Germinal center (tissue), 1 donor: Measurements from ENCODE around the gene PDSS2.
"Not testable (repeated sequence)": the region's sequence is repeated elsewhere in the genome, so short reads cannot be mapped to it uniquely, and the experiment has no call there.

Source experiments
- DNase-seq: peaks from one replicate; pipeline ENCODE4 v3.0.0; 2012; ENCODE audit warnings: mixed read lengths, low spot score

PDSS2 gene

GRCh38 chr6:107216197-107216933 lies 243.0 kb downstream of the PDSS2 start:
- DNase-seq: no peak

GRCh38 chr6:107215334-107215733 lies 244.0 kb downstream of the PDSS2 start:
- no peak for DNase-seq

- DNase-seq: no peak
Measured at GRCh38 chr6:107214655-107215054, 244.7 kb downstream of the PDSS2 start.

DNA sequence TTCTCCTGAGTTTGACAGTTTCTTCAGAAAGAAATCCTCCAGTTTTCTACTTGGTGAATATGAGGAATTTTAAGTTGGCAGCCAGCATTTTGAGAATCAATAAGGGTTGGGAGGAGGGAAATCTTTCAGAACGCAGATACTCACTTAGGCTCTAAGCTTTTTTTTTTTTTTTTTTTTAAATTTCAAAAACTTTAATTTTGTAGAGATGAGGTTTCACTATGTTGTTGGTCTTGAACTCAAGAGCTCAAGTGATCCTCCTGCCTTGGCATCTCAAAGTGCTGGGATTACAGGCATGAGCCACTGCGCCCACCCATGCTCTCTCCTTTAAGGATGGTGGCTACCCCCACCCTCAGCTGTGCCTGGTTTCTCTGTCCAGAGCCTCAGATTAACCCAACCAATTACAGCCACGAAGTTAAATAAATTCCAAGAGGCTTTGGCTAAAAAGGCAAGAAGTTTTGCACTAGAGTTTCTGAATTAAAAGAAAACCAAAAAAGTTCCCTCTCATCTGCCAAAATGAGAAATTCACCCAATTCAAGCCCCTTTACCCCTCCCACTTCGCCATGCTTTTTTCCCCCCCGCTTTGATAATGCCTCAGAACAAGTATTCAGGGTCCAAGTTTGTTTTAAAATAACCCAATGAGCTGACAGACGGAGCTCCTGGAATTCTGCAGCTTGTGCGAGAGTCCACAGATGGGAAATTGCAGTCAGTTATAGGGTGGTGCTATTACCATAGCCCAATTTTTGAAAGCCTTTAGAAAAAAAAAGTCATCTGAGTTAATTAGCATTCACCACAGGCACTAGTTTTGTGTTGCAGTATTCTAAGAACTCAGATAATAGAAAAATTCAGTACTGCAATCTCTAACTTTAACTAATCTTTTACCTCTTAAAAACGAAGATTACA lies 249.7 kb downstream of the PDSS2 start:
- DNase-seq: no peak

GRCh38 chr6:107207251-107207873 lies 252.0 kb downstream of the PDSS2 start:
- DNase-seq: no peak

- no peak for DNase-seq
Measured at GRCh38 chr6:107205058-107205998, 254.0 kb downstream of the PDSS2 start.

DNA sequence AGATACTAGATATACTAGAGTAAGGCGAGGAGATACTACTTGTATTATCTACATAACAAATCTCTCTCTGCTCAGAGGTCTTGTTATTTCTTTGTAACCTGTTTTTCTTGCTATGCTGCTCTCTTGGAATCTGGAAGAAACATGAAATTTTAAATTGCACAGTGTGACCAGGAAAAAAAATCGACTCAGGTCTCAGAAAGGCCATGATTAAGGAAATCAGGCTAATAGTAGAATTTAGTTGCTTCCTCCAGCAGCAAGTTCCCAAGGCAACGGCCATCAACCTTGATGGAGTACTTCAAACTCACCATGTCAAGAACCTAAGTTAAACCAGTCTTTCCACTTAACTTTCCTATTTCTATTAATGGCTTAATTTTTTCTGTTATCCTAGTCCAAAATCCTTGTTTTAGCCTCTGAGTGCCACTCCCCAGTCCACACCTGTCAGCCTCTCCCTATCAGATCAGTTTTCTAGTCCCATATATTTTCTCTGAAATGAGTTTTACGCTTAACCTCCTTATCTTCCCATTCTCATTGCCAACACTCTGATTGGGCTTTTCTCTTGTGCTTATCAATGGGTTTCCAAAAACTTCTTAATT lies 256.4 kb downstream of the PDSS2 start:
- no peak for DNase-seq

DNA sequence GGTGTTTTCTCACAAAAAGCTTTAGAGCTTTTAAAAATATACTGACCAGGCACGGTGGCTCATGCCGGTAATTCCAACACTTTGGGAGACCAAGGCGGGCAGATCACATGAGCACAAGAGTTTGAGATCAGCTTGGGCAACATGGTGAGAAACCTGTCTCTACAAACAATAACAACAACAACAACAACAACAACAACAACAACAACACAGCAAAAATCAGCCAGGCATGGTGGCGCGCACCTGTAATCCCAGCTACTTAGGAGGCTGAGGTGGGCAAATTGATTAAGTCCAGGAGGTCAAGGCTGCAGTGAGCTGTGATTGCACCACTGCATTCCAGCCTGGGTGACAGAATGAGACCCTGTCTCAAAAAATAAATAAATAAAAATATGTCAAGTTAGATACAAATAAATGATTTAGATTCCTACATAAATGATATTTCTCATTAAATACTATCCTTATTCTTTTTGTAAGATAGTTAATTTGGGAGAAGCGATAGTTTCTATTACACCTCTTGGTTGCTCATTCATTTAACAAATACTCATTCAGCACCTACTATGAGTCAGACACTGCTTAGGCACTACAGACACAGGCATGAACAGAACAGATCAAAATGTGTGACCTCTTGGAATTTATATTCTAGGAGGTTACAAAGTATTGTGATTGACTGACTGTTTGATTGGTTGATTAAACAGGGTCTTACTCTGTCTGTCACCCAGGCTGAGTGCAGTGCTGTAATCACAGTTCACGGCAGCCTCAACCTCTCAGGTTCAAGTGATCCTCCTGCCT lies 260.5 kb downstream of the PDSS2 start:
- DNase-seq: no peak

DNA sequence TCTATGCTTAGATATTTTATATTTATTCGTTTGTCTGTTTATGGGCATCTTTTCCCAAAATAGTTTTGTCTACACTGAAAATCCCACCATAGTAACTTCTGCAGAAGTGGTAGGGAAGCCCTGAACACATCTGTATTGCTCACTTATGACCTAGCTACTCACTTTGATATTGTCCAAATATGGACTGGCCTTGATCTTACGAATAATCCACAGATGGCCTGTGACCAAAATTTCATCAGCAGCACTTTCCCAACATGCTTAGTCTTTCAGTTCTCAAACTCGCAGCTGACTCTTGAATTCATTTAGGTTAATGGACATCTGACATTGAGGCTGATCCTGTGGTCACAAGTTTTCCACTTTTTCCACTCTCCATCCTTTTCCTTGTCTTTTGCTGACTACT lies 263.2 kb downstream of the PDSS2 start:
- DNase-seq: no peak

DNA sequence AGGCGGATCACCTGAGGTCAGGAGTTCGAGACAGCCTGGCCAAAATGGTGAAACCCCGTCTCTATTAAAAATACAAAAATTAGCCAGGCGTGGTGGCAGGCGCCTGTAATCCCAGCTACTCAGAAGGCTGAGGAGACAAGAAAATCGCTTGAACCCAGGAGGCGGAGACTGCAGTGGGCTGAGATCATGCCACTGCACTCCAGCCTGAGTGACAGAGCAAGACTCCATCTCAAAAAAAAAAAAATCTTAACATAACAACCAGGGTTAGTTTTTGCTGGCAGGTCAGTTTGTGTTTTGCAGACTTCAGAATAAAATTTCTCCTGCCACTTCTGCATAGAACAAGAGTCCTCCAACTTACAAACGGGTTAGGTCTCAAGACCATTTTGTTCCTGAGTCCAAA lies 264.6 kb downstream of the PDSS2 start:
- DNase-seq: not testable (repeated sequence)

GRCh38 chr6:107192830-107193229 lies 266.5 kb downstream of the PDSS2 start:
- no peak for DNase-seq

DNA sequence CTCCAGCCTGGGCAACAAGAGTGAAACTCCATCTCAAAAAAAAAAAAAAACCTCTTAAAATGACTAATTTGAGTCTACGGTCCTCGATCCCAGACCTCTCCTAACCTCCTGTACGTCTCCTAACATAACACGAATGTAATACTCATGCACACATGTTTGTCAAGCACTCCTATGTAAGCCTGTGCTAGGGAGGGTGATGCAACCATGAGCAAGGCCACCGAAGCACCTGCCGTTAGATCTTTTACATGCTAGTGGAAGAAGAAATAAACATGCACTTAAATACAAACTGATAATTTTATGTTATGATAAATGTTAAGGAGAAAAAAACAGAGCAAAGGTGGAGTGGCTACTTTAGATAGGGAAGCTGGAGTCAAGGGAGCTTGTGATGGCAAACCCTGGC lies 271.7 kb downstream of the PDSS2 start:
- no peak for DNase-seq

DNA sequence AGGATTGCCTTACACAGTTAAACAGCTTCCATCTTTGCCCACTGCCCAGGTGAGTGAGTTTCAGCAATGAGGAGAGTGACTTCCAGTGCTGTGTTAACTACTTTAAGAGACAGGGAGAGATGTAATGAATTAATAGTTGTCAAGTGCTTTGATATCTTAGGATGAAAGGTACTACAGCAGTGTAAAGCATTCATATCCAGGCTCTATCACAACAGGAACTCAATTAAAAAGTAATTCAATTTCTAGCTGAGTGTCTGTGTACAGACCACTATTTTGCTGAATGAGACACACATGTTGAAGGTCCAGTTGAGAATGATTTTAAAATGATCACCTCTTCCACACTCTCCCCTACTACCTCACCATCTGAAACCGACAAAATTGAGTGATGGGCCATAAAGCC lies 273.3 kb downstream of the PDSS2 start:
- no peak for DNase-seq

DNA sequence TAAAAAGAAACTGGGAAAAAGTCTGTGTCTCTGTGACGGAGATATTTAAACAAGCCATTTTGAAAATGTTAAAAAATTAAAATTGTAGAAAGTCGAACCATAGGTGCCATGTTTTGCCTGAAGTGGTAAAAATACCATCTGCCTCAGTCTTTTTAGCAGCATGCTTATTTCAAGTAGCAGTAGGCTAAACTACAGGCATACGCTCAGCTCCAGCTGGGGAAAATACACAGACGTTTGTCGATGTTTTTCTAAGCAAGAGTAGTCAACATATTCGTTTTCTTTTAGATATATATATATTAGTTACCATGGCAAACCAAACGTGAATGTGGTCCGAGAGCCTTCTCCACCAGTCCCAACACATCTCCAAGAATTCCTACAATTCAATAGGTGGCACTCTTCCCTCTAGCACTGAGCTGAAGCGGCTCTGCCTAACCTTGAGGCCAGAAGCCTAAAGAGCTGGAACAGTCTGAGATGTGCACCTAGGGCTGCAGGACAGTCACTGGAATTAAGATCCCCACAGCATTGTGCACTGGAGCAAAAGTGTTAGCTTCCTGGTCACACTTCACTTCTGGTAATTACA lies 273.9 kb downstream of the PDSS2 start:
- no peak for DNase-seq

DNA sequence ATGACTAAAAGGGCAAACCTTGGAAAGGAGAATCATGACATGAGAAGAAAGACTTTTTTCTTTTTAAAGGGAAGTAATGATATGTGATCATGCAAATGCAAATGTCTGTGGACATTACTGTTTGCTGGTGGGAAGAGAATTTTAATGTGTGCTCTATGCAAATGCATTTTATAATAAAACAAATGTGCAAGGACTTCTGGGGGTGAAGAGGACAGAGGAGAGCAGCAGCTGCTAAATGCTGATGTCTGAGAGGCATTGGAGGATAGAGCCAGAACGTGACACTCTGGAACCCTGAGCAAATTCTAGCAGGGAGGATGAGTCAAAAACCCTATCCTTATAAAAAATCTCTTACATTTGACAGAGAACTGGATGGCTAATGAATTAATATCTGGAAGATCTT lies 274.9 kb downstream of the PDSS2 start:
- no peak for DNase-seq

DNA sequence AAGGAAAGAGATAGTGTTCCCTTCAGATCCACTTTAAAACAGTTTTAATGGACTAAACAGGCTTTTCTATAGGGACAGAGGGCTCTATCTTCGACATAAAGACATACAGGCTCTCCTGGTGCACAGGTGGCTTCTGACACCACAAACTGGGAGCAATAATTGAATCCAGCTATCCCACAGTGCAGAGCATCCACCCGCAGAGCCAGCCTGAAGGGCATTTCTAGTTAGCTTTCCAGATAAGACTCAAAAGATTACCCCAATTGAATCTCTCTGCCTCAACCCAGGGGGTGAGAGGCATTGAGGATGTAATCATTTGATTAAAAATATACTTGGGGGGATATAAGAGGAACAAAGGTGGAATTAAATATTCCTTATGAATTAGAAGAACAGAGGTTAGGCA lies 279.3 kb downstream of the PDSS2 start:
- no peak for DNase-seq

DNA sequence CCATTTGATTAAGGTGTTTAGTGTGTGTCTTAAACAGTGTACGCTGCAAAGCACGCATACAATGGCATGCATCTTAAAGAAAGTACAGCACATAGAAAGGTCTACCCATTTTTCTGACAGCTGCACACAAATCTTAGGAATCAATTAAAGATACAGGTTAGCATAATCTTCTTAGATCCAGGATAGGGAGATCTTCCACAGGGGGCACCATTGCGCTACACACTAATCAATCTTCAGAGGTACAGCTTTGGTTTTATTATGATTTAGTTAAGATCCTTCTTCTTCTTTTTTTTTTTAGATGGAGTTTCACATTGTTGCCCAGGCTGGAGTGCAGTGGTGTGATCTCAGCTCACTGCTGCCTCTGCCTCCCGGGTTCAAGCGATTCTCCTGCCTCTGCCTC lies 280.4 kb downstream of the PDSS2 start:
- DNase-seq: no peak

GRCh38 chr6:107173779-107174178 lies 285.6 kb downstream of the PDSS2 start:
- DNase-seq: no peak

GRCh38 chr6:107171513-107171912 lies 287.9 kb downstream of the PDSS2 start:
- no peak for DNase-seq

GRCh38 chr6:107164299-107164698 lies 295.1 kb downstream of the PDSS2 start:
- not testable (repeated sequence) for DNase-seq
